ENCODE measurements around the gene MORF4L1. TPM values are rescaled to one million over a fixed set of nuclear protein-coding genes. Genes with fewer than 3 reads are reported as not detected.
A peak's percentile ranks its signal among the peaks of the same experiment; 100 is the strongest.

MORF4L1 gene
- total RNA-seq, 2 experiments from 2014 or later, result 463 to 496 TPM

DNA sequence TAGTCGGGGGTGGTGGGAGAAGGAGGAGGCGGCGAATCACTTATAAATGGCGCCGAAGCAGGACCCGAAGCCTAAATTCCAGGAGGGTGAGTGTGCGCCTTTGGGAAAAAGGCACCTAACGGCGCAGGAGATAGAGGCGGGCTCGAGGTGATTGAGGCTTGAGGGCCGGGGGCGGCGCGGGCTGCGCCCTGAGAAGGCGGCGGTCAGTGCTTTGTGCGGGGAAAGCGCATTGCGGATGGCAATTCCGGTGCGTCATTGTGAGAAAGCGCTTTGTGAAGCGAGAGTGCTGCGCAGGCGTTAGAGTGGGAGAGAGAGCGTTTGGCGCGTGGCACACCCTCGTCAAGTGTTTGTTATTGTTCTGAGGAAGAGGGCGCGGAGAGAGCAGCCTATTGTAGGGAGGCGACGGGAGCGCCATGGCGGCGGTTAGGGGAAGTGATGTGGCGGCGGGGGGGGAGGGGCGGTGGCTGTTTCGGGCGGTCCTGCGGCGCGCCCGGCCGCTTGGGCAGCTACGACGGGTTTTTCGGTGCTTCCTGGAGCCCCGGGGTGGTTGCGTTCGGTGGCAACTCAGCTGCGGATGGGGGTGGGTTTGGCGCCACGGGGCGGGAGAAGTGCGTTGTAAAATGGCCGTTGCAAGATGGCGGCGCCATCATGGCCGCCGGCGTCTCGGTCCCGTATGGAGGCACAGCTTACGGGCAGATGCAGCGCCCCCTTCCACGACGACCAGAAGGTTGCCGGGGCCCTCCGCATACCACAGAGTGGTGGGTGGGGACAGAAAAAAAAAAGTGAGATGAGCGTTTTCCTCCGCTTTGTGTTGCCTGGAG lies 492 bp downstream of the MORF4L1 start:
- intact Hi-C loops (cut with DNase I, micrococcal nuclease), result loop anchor here (1.0 to 10.0 kb wide), 6 partner anchors 13 to 1798 kb away; partner anchors contain the start of genes IREB2 (in 1 of the 2) and TSPAN3 (in 1 of the 2)
- TF ChIP-seq, protein P1, sequence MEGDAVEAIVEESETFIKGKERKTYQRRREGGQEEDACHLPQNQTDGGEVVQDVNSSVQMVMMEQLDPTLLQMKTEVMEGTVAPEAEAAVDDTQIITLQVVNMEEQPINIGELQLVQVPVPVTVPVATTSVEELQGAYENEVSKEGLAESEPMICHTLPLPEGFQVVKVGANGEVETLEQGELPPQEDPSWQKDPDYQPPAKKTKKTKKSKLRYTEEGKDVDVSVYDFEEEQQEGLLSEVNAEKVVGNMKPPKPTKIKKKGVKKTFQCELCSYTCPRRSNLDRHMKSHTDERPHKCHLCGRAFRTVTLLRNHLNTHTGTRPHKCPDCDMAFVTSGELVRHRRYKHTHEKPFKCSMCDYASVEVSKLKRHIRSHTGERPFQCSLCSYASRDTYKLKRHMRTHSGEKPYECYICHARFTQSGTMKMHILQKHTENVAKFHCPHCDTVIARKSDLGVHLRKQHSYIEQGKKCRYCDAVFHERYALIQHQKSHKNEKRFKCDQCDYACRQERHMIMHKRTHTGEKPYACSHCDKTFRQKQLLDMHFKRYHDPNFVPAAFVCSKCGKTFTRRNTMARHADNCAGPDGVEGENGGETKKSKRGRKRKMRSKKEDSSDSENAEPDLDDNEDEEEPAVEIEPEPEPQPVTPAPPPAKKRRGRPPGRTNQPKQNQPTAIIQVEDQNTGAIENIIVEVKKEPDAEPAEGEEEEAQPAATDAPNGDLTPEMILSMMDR (IDR thresholded peaks at IDR 0.05), result peak; percentile 64
- no peaks in the 10 kb centered on the region for H3K9me3 Mint-ChIP-seq
- Histone ChIP-seq H3K4me3 (ENCODE audit: low read length) (peak overlapping the region; percentile 98), H3K36me3 (ENCODE audit: insufficient read depth, low read length) (peaks cover 1% of the 10 kb centered on the region), H3K4me1 (ENCODE audit: insufficient read depth, low read length) (peaks cover 35% of the 10 kb centered on the region), H3K9me3 (ENCODE audit: control insufficient read depth in 1 of 2, insufficient read depth in 1 of 2, low read length in 2 of 2) (no peaks in the 10 kb centered on the region), H3K27me3 (ENCODE audit: control insufficient read depth in 1 of 2, insufficient read depth in 2 of 2, low read length in 2 of 2) (no peaks in the 10 kb centered on the region), H3K27ac (ENCODE audit: low read depth in 1 of 2, low read length in 2 of 2) (peak overlapping the region; percentile 100)
- ChIA-PET CTCF (interaction anchor here (0.5 to 1.8 kb wide), 10 partner anchors 9 to 436 kb away, joined by 3 to 8 read pairs (median 5); partner anchors contain the start of gene ADAMTS7), POLR2A (interaction anchor here (0.8 to 3.6 kb wide), 22 partner anchors 9 to 1050 kb away, joined by 3 to 17 read pairs (median 6); partner anchors contain the start of genes CHRNA5, CTSH, DNAJA4 and IREB2)
- H3K4me1 Mint-ChIP-seq (ENCODE audit: low read depth), result peaks cover 49% of the 10 kb centered on the region
- H3K27me3 Mint-ChIP-seq, result no peaks in the 10 kb centered on the region
- H3K27ac Mint-ChIP-seq, result peak overlapping the region; percentile 100
- ATAC-seq (ENCODE audit: poor library complexity) (peak; percentile 70), DNase-seq (peak; percentile 77 to 97 (median 86))
- peak overlapping the region; percentile 100 for H3K4me3 Mint-ChIP-seq
- peaks cover 36% of the 10 kb centered on the region for H3K36me3 Mint-ChIP-seq (ENCODE audit: low read depth)

DNA sequence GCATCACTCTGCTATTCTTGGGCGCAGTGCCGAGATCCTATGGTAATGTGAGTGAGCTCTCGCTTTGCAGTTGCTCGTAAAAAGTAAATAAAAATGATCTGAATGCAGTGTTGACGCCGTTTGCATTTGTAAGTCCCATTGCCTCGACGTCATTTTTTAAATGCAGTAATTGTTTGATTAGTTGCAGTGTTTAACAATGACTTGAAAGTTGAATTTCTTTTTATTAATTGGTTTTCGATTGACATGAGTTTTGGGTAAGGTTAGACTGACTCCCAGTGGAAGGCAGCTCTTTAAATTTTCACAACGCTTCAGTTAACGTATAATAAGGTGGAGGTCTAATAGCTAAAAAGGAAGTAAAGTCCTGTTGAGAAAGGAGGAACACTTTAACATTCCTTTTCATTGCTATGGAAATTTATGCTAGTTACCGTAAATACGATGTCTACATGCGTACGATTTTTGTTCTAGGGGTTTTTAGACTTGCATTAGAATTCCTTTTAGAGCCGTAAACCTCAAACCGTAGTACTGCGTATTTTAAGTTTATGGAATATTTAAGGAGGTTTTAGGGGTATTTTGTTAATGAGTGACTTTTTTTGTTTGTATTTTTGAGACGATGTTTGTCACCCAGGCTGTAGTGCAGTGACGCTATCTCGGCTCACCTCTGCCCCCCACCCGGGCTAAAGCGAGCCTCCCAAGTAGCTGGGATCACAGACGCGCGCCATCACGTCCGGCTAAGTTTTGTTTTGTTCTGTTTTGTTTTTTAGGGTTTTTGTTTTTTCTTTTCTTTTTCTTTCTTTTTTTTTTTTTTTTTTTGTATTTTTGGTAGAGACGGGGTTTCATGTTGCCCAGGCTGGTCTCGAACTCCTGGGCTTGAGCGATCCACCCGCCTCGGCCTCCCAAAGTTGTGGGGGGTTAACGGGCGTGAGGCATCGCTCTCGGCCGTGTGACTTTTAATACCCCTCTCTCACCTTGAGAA lies 1.4 kb downstream of the MORF4L1 start:
- intact Hi-C loops (cut with DNase I, micrococcal nuclease), result loop anchor here (1.0 to 10.0 kb wide), 6 partner anchors 11 to 1799 kb away; partner anchors contain the start of genes IREB2 (in 1 of the 2) and TSPAN3 (in 1 of the 2)
- CTCF ChIA-PET, result interaction anchor here (0.7 to 1.8 kb wide), 8 partner anchors 8 to 436 kb away, joined by 3 to 8 read pairs (median 5); partner anchors contain the start of gene ADAMTS7
- Mint-ChIP-seq H3K27me3 (no peaks in the 10 kb centered on the region), H3K27ac (peak overlapping the region; percentile 100), H3K4me1 (ENCODE audit: low read depth) (peaks cover 58% of the 10 kb centered on the region), H3K36me3 (ENCODE audit: low read depth) (peaks cover 45% of the 10 kb centered on the region), H3K4me3 (peak overlapping the region; percentile 100), H3K9me3 (no peaks in the 10 kb centered on the region)
- H3K9me3 ChIP-seq (ENCODE audit: control insufficient read depth in 1 of 2, insufficient read depth in 1 of 2, low read length in 2 of 2), result no peaks in the 10 kb centered on the region
- peaks cover 10% of the 10 kb centered on the region for H3K36me3 ChIP-seq (ENCODE audit: insufficient read depth, low read length)
- H3K27ac ChIP-seq (ENCODE audit: low read depth in 1 of 2, low read length in 2 of 2), result peak overlapping the region; percentile 100
- POLR2A ChIA-PET, result interaction anchor here (0.8 to 3.6 kb wide), 22 partner anchors 9 to 1049 kb away, joined by 3 to 17 read pairs (median 6); partner anchors contain the start of genes CHRNA5, CTSH, DNAJA4 and IREB2
- DNase-seq, result peak in 13 of 14 experiments; percentile 9 to 71 (median 31)
- ATAC-seq (ENCODE audit: poor library complexity), result peak; percentile 2
- peak overlapping the region; percentile 98 for H3K4me3 ChIP-seq (ENCODE audit: low read length)
- H3K4me1 ChIP-seq (ENCODE audit: insufficient read depth, low read length), result peaks cover 38% of the 10 kb centered on the region
- TF ChIP-seq, protein P1 (IDR thresholded peaks at IDR 0.05), result peak; percentile 22
- H3K27me3 ChIP-seq (ENCODE audit: control insufficient read depth in 1 of 2, insufficient read depth in 2 of 2, low read length in 2 of 2), result no peaks in the 10 kb centered on the region
